ENCODE measurements around the gene KASH5. TPM values are rescaled to one million over a fixed set of nuclear protein-coding genes. Genes with fewer than 3 reads are reported as not detected.
"Not testable (repeated sequence)": the region's sequence is repeated elsewhere in the genome, so short reads cannot be mapped to it uniquely, and the experiment has no call there.

Gene KASH5
- polyA plus RNA-seq, 3 donors from 2014 or later: not detected

DNA sequence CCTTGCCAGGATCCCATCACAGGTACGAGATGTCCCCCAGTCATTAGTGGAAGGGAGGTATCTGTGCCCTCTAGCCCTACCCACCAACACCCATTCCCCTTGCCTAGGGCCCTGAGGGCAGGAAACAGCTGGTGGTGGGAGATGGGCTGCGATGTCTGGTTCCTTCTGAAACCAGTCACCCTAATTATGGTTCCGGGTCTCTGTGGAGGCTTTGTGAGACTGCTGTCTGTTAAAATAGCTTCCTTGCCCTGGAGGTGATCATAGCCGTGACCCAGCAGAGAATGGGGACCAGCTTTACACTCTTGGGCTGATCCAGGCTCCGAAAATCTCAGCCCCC, 70.5 kb downstream of the KASH5 start:
- Mint-ChIP-seq H3K36me3 (peaks cover 4 to 6% (median 4%) of the 10 kb centered on the region in 3 donors), H3K27ac (peak overlapping the region in 2 of 6 donors; percentile 16 to 66), H3K4me3 (no peak overlapping the region), H3K4me1 (peaks cover 9 to 13% of the 10 kb centered on the region in 2 donors), H3K9me3 (no peaks in the 10 kb centered on the region), H3K27me3 (ENCODE audit: low read depth in 3 of 3) (peaks cover 2 to 11% (median 6%) of the 10 kb centered on the region in 3 donors)
- DNase-seq: no peak

DNA sequence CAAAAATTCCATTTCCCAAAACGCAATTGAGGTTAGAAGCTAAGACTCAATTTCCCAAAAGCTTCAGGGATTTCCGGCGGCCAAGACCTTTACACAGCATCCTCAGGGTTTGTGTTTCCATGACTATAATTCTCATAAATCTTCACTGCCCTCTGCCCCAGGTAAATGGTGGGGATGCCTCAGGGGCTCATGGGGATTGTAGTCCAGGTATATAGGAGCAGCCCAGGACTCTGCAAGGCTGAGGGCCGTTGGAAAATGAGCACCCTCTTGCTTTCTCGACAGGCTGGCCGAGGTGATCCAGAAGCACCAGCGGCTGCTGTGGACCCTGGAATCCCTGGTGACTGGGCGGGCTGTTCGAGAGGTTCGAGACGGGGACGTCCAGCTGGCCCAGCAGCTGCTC, 71.3 kb downstream of the KASH5 start:
- H3K27me3 Mint-ChIP-seq (ENCODE audit: low read depth in 3 of 3): peaks cover 0 to 5% (median 1%) of the 10 kb centered on the region in 3 donors
- no peak for DNase-seq
- H3K4me1 Mint-ChIP-seq: peaks cover under 1 to 6% of the 10 kb centered on the region in 2 donors
- H3K9me3 Mint-ChIP-seq: no peaks in the 10 kb centered on the region
- peaks cover 4 to 6% (median 4%) of the 10 kb centered on the region in 3 donors for H3K36me3 Mint-ChIP-seq
- H3K4me3 Mint-ChIP-seq: no peak overlapping the region
- no peak overlapping the region for H3K27ac Mint-ChIP-seq

DNA sequence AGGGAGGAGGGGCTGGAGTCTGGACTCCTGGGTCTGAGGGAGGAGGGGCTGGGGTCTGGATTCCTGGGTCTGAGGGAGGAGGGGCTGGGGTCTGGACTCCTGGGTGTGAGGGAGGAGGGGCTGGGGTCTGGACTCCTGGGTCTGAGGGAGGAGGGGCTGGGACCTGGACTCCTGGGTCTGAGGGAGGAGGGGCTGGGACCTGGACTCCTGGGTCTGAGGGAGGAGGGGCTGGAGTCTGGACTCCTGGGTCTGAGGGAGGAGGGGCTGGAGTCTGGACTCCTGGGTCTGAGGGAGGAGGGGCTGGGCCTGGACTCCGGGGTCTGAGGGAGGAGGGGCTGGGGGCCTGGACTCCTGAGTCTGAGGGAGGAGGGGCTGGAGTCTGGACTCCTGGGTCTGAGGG, 73.1 kb downstream of the KASH5 start:
- DNase-seq; H3K27me3 Mint-ChIP-seq (ENCODE audit: low read depth in 3 of 3); H3K27ac Mint-ChIP-seq; H3K9me3 Mint-ChIP-seq; H3K4me3 Mint-ChIP-seq; H3K4me1 Mint-ChIP-seq; H3K36me3 Mint-ChIP-seq: not testable (repeated sequence)

DNA sequence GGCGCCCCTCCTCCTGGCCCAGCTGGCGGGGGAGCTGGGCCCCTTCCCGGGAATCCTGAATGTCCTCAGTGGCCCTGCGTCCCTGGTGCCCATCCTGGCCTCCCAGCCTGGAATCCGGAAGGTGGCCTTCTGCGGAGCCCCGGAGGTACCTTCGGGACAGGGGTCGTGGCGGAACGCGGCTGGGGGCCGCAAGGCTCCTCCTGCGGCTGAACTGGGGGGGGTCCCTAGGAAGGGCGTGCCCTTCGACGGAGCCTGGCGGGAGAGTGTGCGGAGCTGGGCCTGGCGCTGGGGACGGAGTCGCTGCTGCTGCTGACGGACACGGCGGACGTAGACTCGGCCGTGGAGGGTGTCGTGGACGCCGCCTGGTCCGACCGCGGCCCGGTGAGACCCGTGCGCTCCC, 73.6 kb downstream of the KASH5 start:
- Mint-ChIP-seq H3K27ac (no peak overlapping the region), H3K27me3 (ENCODE audit: low read depth in 3 of 3) (peaks cover 0 to 5% (median 1%) of the 10 kb centered on the region in 3 donors), H3K9me3 (no peaks in the 10 kb centered on the region), H3K36me3 (peaks cover 4 to 6% (median 4%) of the 10 kb centered on the region in 3 donors), H3K4me1 (peaks cover 0 to 2% of the 10 kb centered on the region in 2 donors), H3K4me3 (no peak overlapping the region)
- no peak for DNase-seq

DNA sequence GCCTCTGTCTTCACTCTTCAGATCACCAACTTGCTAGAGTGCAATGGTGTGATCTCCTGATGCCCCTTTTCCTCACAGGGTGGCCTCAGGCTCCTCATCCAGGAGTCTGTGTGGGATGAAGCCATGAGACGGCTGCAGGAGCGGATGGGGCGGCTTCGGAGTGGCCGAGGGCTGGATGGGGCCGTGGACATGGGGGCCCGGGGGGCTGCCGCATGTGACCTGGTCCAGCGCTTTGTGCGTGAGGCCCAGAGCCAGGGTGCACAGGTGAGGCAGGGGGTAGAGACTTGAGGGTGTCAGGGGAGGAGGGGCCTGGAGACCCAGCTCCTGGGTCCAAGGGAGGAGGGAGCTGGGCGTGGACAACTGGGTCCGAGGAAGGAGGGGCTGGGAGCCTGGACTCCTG, 74.4 kb downstream of the KASH5 start:
- Mint-ChIP-seq H3K4me1 (no peaks in the 10 kb centered on the region), H3K27ac (no peak overlapping the region), H3K9me3 (no peaks in the 10 kb centered on the region), H3K27me3 (ENCODE audit: low read depth in 3 of 3) (peaks cover 0 to 10% (median 0%) of the 10 kb centered on the region in 3 donors), H3K36me3 (peaks cover 0 to 6% (median 4%) of the 10 kb centered on the region in 3 donors), H3K4me3 (no peak overlapping the region)
- no peak for DNase-seq

DNA sequence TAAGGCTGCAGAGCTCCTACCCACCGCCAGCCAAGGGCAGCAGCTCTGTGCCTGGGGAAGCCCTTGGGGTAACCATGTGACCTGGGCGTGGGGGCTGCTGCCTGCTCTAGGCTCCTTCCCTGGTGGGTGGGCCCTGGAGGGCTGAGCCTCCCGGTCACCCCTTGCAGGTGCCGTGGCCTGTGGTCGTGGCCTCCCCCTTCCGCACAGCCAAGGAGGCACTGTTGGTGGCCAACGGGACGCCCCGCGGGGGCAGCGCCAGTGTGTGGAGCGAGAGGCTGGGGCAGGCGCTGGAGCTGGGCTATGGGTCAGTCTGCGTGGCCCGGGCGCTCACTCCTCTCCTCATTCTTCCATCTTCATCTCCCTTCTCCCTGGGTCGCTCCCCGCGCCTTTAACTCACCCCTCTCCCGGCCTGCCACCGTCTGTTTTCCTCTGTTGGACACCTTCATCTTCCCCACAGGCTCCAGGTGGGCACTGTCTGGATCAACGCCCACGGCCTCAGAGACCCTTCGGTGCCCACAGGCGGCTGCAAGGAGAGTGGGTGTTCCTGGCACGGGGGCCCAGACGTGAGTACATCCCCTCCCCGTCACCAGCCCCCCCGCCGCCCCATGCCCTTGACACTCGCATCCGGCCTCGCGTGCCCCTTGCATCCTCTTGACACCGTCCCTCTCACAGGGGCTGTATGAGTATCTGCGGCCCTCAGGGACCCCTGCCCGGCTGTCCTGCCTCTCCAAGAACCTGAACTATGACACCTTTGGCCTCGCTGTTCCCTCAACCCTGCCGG, 76.1 kb downstream of the KASH5 start:
- no peaks in the 10 kb centered on the region for H3K9me3 Mint-ChIP-seq
- H3K27me3 Mint-ChIP-seq (ENCODE audit: low read depth in 3 of 3): peaks cover 3 to 15% (median 5%) of the 10 kb centered on the region in 3 donors
- H3K36me3 Mint-ChIP-seq: peaks cover 0 to 9% (median 7%) of the 10 kb centered on the region in 3 donors
- peaks cover 7% of the 10 kb centered on the region in 2 donors for H3K4me1 Mint-ChIP-seq
- no peak for DNase-seq
- H3K4me3 Mint-ChIP-seq: no peak overlapping the region
- H3K27ac Mint-ChIP-seq: peak overlapping the region in 1 of 6 donors; percentile 49

DNA sequence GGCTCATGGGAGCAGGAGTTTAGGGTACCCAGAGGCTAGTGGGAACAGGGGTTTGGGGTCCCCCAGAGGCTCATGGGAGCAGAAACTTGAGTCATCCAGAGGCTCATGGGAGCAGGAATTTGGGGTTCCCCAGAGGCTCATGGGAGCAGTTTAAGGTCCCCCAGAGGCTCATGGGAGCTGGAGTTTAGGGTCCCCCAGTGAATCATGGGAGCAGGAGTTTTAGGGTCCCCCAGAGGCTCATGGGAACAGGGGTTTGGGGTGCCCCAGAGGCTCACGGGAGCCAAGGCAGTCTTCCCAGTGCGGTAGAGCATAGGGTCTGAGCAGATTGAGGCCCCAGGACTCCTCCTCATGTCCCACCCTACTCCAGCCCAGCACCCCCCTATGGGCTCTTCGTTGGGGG, 77.3 kb downstream of the KASH5 start:
- H3K4me1 Mint-ChIP-seq: peaks cover 17 to 18% of the 10 kb centered on the region in 2 donors
- DNase-seq: no peak
- no peaks in the 10 kb centered on the region for H3K9me3 Mint-ChIP-seq
- H3K4me3 Mint-ChIP-seq: no peak overlapping the region
- peaks cover 0 to 7% (median 4%) of the 10 kb centered on the region in 3 donors for H3K36me3 Mint-ChIP-seq
- H3K27me3 Mint-ChIP-seq (ENCODE audit: low read depth in 3 of 3): peaks cover 11 to 22% (median 13%) of the 10 kb centered on the region in 3 donors
- peak overlapping the region in 2 of 6 donors; percentile 36 to 74 for H3K27ac Mint-ChIP-seq

Other genes with a start within 250 kb of the KASH5 start
- not detected for gene HRC, start 232.9 kb upstream of the KASH5 start, polyA plus RNA-seq
- under 1 TPM in 1 of 3 donors, not detected in 2; 0.17 TPM for gene TRPM4, start 230.5 kb upstream of the KASH5 start, polyA plus RNA-seq
- gene SLC6A16, start 63.1 kb upstream of the KASH5 start, polyA plus RNA-seq: 1 to 10 TPM; 3.0 to 9.0 (median 4.4) TPM
- 100 to 1,000 TPM; 104 to 179 (median 106) TPM for gene CD37, start 52.8 kb upstream of the KASH5 start, polyA plus RNA-seq
- gene TEAD2, start 25.8 kb upstream of the KASH5 start, polyA plus RNA-seq: not detected
- gene DKKL1, start 24.4 kb upstream of the KASH5 start, polyA plus RNA-seq: not detected
- not detected for gene PTH2, start 35.2 kb downstream of the KASH5 start, polyA plus RNA-seq
- not detected for gene GFY, start 37.1 kb downstream of the KASH5 start, polyA plus RNA-seq
- not detected for gene SLC17A7, start 53.3 kb downstream of the KASH5 start, polyA plus RNA-seq
- 10 to 100 TPM; 91.4 to 97.6 (median 93.3) TPM for gene PIH1D1, start 63.6 kb downstream of the KASH5 start, polyA plus RNA-seq
- 10 to 100 TPM; 37.2 to 57.0 (median 42.4) TPM for gene ALDH16A1, start 65.0 kb downstream of the KASH5 start, polyA plus RNA-seq
- gene FLT3LG, start 86.0 kb downstream of the KASH5 start, polyA plus RNA-seq: 10 to 100 TPM; 22.6 to 36.6 (median 28.3) TPM
- gene RPL13A, start 99.4 kb downstream of the KASH5 start, polyA plus RNA-seq: 1,000 to 10,000 TPM in 2 of 3 donors, 100 to 1,000 TPM in 1; 840 to 2,055 (median 1,247) TPM
- gene RPS11, start 108.2 kb downstream of the KASH5 start, polyA plus RNA-seq: 1,000 to 10,000 TPM; 1,178 to 2,153 (median 1,290) TPM
- 10 to 100 TPM; 13.8 to 35.9 (median 34.9) TPM for gene FCGRT, start 124.4 kb downstream of the KASH5 start, polyA plus RNA-seq
- gene RCN3, start 139.8 kb downstream of the KASH5 start, polyA plus RNA-seq: 1 to 10 TPM in 2 of 3 donors, under 1 TPM in 1; 0.86 to 1.7 (median 1.0) TPM
- gene NOSIP, start 192.3 kb downstream of the KASH5 start, polyA plus RNA-seq: 100 to 1,000 TPM; 196 to 251 (median 239) TPM
- under 1 TPM in 1 of 3 donors, not detected in 2; 0.78 TPM for gene PRRG2, start 193.1 kb downstream of the KASH5 start, polyA plus RNA-seq
- gene PRR12, start 202.9 kb downstream of the KASH5 start, polyA plus RNA-seq: 1 to 10 TPM in 2 of 3 donors, under 1 TPM in 1; 0.21 to 4.0 (median 2.0) TPM